GM12878 (cell line): ENCODE measurements around the gene LACRT. TPM values are rescaled to one million over a fixed set of nuclear protein-coding genes. Genes with fewer than 3 reads are reported as not detected.

Source experiments
- ATAC-seq: fragments of 200-7000 bp; cut with Tn5 transposase; 3 replicates; pipeline ENCODE4 v1.9.1; 2020; ENCODE audit warnings: mild to moderate bottlenecking, moderate library complexity
- BruUV-seq: library from RNA; stranded (reverse); fragments of 400-500 nt; replicated peaks from 2 replicates; lab custom pipeline; 2021; lab: Mats Ljungman, UMichigan
- CTCF ChIA-PET: fragments of 300-600 bp; sonication (Branson Sonifier 250); formaldehyde crosslinking; extraction: SDS; loops from one replicate; lab custom pipeline; 2021; ENCODE audit warnings: inconsistent platforms; lab: Yijun Ruan, JAX
- POLR2A ChIA-PET: fragments of 350-600 bp; formaldehyde crosslinking; extraction: SDS; loops from one replicate; lab custom pipeline; 2021; ENCODE audit warnings: inconsistent platforms; lab: Charles Lee
- RAD21 ChIA-PET: fragments of 300-600 bp; sonication (Branson Sonifier 250); formaldehyde crosslinking; loops from one replicate; lab custom pipeline; 2023; ENCODE audit warnings: antibody characterized with exemption; ENCODE audit not compliant: unreplicated experiment; lab: Charles Lee
- SMC1A ChIA-PET: fragments of 300-600 bp; sonication (Branson Sonifier 250); formaldehyde crosslinking; loops from one replicate; lab custom pipeline; 2023; ENCODE audit not compliant: unreplicated experiment, uncharacterized antibody; lab: Charles Lee
- DNase-seq: peaks from one replicate; pipeline ENCODE4 v3.0.0-alpha.2; 2011; ENCODE audit warnings: low read depth, low spot score
- FAIRE-seq: peaks from 3 replicates; lab custom pipeline; 2011; peaks lifted over from hg19 to GRCh38; lab: Jason Lieb, UNC
- H2AFZ ChIP-seq: 2 replicates; pipeline ENCODE4 v1.6.0; 2011; ENCODE audit warnings: low read depth, low read length, control low read depth; ENCODE audit not compliant: control insufficient read depth
- H3K27ac ChIP-seq: 2 replicates; pipeline ENCODE4 v1.5.1; 2011; ENCODE audit warnings: control low read depth; ENCODE audit not compliant: control insufficient read depth, insufficient read depth
- H3K27me3 ChIP-seq, 2 experiments: replicated peaks in 1 of 2; 2 replicates each; pipeline versions ENCODE4 v1.6.0 to v1.6.1; 2011; ENCODE audit warnings: low read length in 1 of 2; ENCODE audit not compliant: control insufficient read depth in 2 of 2, insufficient read depth in 2 of 2
- H3K36me3 ChIP-seq, 2 experiments: 2 replicates each; pipeline ENCODE4 v1.5.1; 2011; ENCODE audit warnings: low read length in 1 of 2; ENCODE audit not compliant: control insufficient read depth in 2 of 2, insufficient read depth in 2 of 2
- H3K4me1 ChIP-seq: 2 replicates; pipeline ENCODE4 v1.6.1; 2011; ENCODE audit warnings: mild to moderate bottlenecking, low read length, moderate library complexity, mixed read lengths; ENCODE audit not compliant: control insufficient read depth, insufficient read depth
- H3K4me2 ChIP-seq: 2 replicates; pipeline ENCODE4 v1.6.0; 2011; ENCODE audit warnings: control low read depth; ENCODE audit not compliant: control insufficient read depth, insufficient read depth
- H3K4me3 ChIP-seq: fragments of 200-600 bp; sonication (generic); 2 replicates; pipeline ENCODE4 v1.5.1; 2016
- H3K79me2 ChIP-seq: 2 replicates; pipeline ENCODE4 v1.6.0; 2011; ENCODE audit warnings: low read length; ENCODE audit not compliant: control insufficient read depth, insufficient read depth
- H3K9ac ChIP-seq: 2 replicates; pipeline ENCODE4 v1.8.0; 2011; ENCODE audit warnings: low read length, control low read depth, mixed read lengths; ENCODE audit not compliant: control insufficient read depth, insufficient read depth
- H3K9me3 ChIP-seq: replicated peaks from 3 replicates; pipeline ENCODE4 v1.5.1; 2011; ENCODE audit warnings: mild to moderate bottlenecking, low read length; ENCODE audit not compliant: control insufficient read depth, insufficient read depth
- H4K20me1 ChIP-seq: 2 replicates; pipeline ENCODE4 v1.6.0; 2011; ENCODE audit not compliant: control insufficient read depth, insufficient read depth
- BACH1 ChIP-seq: fragments of 450-650 bp; IDR thresholded peaks from 2 replicates; pipeline ENCODE4 v1.6.1; 2017; ENCODE audit warnings: mild to moderate bottlenecking, borderline replicate concordance
- CHD1 ChIP-seq: IDR thresholded peaks from 2 replicates; pipeline ENCODE4 v1.6.1; 2012; ENCODE audit warnings: low read depth, low read length, improper control_type of control experiment
- CHD2 ChIP-seq: IDR thresholded peaks from 2 replicates; pipeline ENCODE4 v1.6.1; 2011; ENCODE audit warnings: low read depth, low read length, improper control_type of control experiment, borderline replicate concordance
- CREM ChIP-seq: IDR thresholded peaks from 2 replicates; pipeline ENCODE4 v1.6.1; 2014; ENCODE audit warnings: antibody characterized with exemption, low read depth
- E2F4 ChIP-seq: IDR thresholded peaks from 2 replicates; pipeline ENCODE4 v1.6.1; 2012; ENCODE audit warnings: low read depth, low read length, improper control_type of control experiment
- EZH2 ChIP-seq: IDR thresholded peaks from 2 replicates; pipeline ENCODE4 v1.6.1; 2012; ENCODE audit warnings: low read depth, mild to moderate bottlenecking, control low read depth, inconsistent platforms, low read length, borderline replicate concordance; ENCODE audit not compliant: control insufficient read depth
- HSF1 ChIP-seq: fragments of 150-350 bp; IDR thresholded peaks from 2 replicates; pipeline ENCODE4 v1.6.1; 2014; ENCODE audit warnings: mild to moderate bottlenecking, low read depth, low read length
- LARP7 ChIP-seq: fragments of 450-650 bp; IDR thresholded peaks from 2 replicates; pipeline ENCODE4 v1.6.1; 2017; ENCODE audit warnings: mild to moderate bottlenecking
- NFYA ChIP-seq: IDR thresholded peaks from 2 replicates; pipeline ENCODE4 v1.6.1; 2011; ENCODE audit warnings: low read depth, mild to moderate bottlenecking, low read length, improper control_type of control experiment, borderline replicate concordance
- NKRF ChIP-seq: fragments of 450-650 bp; conservative IDR thresholded peaks from 2 replicates; pipeline ENCODE4 v1.6.1; 2017; ENCODE audit warnings: mild to moderate bottlenecking, moderate library complexity
- POLR2A ChIP-seq: IDR thresholded peaks from 2 replicates; pipeline ENCODE4 v1.6.1; 2011; ENCODE audit warnings: low read depth, mild to moderate bottlenecking, low read length
- RAD51 ChIP-seq: fragments of 450-650 bp; IDR thresholded peaks from 2 replicates; pipeline ENCODE4 v1.6.1; 2016; ENCODE audit warnings: moderate library complexity, mild to moderate bottlenecking, inconsistent platforms
- RCOR1 ChIP-seq: conservative IDR thresholded peaks from 2 replicates; pipeline ENCODE4 v1.6.1; 2012; ENCODE audit warnings: low read depth, low read length, improper control_type of control experiment
- REST ChIP-seq: IDR thresholded peaks from 2 replicates; pipeline ENCODE4 v1.6.1; 2012; ENCODE audit warnings: mild to moderate bottlenecking, low read depth, low read length
- SIN3A ChIP-seq: IDR thresholded peaks from 2 replicates; pipeline ENCODE4 v1.6.1; 2012; ENCODE audit warnings: low read depth, low read length, improper control_type of control experiment
- SMARCA5 ChIP-seq: fragments of 450-650 bp; IDR thresholded peaks from 2 replicates; pipeline ENCODE4 v1.6.1; 2017; ENCODE audit warnings: mild to moderate bottlenecking
- SPI1 ChIP-seq: IDR thresholded peaks from 2 replicates; pipeline ENCODE4 v1.6.1; 2011; ENCODE audit warnings: low read depth, mild to moderate bottlenecking, low read length, moderate library complexity, borderline replicate concordance; ENCODE audit not compliant: insufficient read depth
- STAT1 ChIP-seq: fragments of 450-650 bp; conservative IDR thresholded peaks from 2 replicates; pipeline ENCODE4 v1.6.1; 2014; ENCODE audit warnings: antibody characterized with exemption, mild to moderate bottlenecking
- YBX1 ChIP-seq: fragments of 450-650 bp; IDR thresholded peaks from 2 replicates; pipeline ENCODE4 v1.6.1; 2016; ENCODE audit warnings: antibody characterized with exemption
- WGBS: methylation state at CpG from one replicate; pipeline ENCODE4 v1.1.6; 2016; ENCODE audit warnings: low lambda C conversion rate; ENCODE audit not compliant: insufficient replicate concordance, insufficient coverage; ENCODE audit errors: missing lambda C conversion rate; 5-methylcytosine and 5-hydroxymethylcytosine counted together
- in situ Hi-C: fragments of 300-500 bp; cut with MboI; formaldehyde crosslinking; loops from 9 replicates; pipeline ENCODE4 v1.14.3; 2018; ENCODE audit warnings: mixed read lengths
- intact Hi-C: fragments of 100-400 bp; cut with micrococcal nuclease; formaldehyde crosslinking; loops from one replicate; pipeline ENCODE4 v1.14.2; 2022; ENCODE audit not compliant: unreplicated experiment
- polyA plus RNA-seq, 11 experiments: library from polyadenylated mRNA; depleted of rRNA in 4 of 11; unstranded in 6 of 11; stranded (reverse) in 5 of 11; fragments of >200 nt; fragmentation: Nextera tagmentation in 4 of 11; fragmentation: Illumina TruSeq in 1 of 11; extraction: Ambion mirVana in 4 of 11; extraction: Trizol in 1 of 11; gene quantifications; 1 replicate in 1 of 11; 2 replicates in 10 of 11; pipeline versions ENCODE4 v1.2.1 to v1.2.3, GENCODE V29; 2011 to 2016; ENCODE audit warnings: inconsistent platforms in 2 of 11, missing spikeins in 2 of 11, low read depth in 1 of 11
- total RNA-seq, 4 experiments: library from RNA; depleted of rRNA in 3 of 4; stranded (reverse); fragments of >200 nt in 3 of 4; fragmentation: Illumina TruSeq in 1 of 4; extraction: Trizol in 1 of 4; gene quantifications; 2 replicates each; pipeline versions ENCODE4 v1.2.1 to v1.2.3, GENCODE V29; 2013 to 2021

Gene LACRT
- total and polyA plus RNA-seq, 10 of the 15 experiments (the other 5 are each of a cell fraction or from before 2014, with no cell fraction given), result not detected

- RAD21 ChIA-PET, result interaction anchor here (1.7 kb wide), 1 partner anchor 473 kb away, joined by 4 read pairs; no protein-coding TSS in a partner anchor
- intact Hi-C loops, result no loop called here
- FAIRE-seq (no peak), DNase-seq (no peak), ATAC-seq (no peak)
- no peaks in the 10 kb centered on the region; a peak in 1 of 4 replicates for H3K27me3 ChIP-seq
- no peaks in the 10 kb centered on the region for H4K20me1 ChIP-seq
- no peaks in the 10 kb centered on the region for H3K36me3 ChIP-seq
- in situ Hi-C loops, result no loop called here
- TF ChIP-seq NFYA (no peak), EZH2 (no peak), HSF1 (no peak), POLR2A (no peak), SIN3A (no peak), CREM (no peak), CHD2 (no peak), RCOR1 (no peak), NKRF (no peak), BACH1 (no peak), YBX1 (no peak), E2F4 (no peak), LARP7 (no peak), REST (no peak), RAD51 (no peak), SMARCA5 (no peak), CHD1 (no peak), STAT1 (no peak), SPI1 (no peak)
- POLR2A ChIA-PET, result no interaction called here
- no peak overlapping the region for H2AFZ ChIP-seq
- H3K4me1 ChIP-seq, result no peaks in the 10 kb centered on the region
- no peak overlapping the region for H3K9ac ChIP-seq
- H3K27ac ChIP-seq, result no peak overlapping the region
- BruUV-seq, result no TSS peak
- SMC1A ChIA-PET, result interaction anchor here (0.6 to 0.7 kb wide), 2 partner anchors 75 to 471 kb away, joined by 3 read pairs; no protein-coding TSS in a partner anchor
- CTCF ChIA-PET, result interaction anchor here (0.8 to 1.8 kb wide), 7 partner anchors 16 to 1446 kb away, joined by 3 to 9 read pairs (median 3); no protein-coding TSS in a partner anchor
- H3K4me2 ChIP-seq, result no peak overlapping the region
- no peaks in the 10 kb centered on the region for H3K9me3 ChIP-seq
- H3K4me3 ChIP-seq, result no peak overlapping the region
- 16% methylated on average over 5 of the region's 5 CpGs for WGBS
- H3K79me2 ChIP-seq, result no peaks in the 10 kb centered on the region
Measured at GRCh38 chr12:54598970-54599369, 35.7 kb downstream of the LACRT start.
